AG09309 (cell line): ENCODE results near the gene AGBL3.
"Not testable (repeated sequence)": the region's sequence is repeated elsewhere in the genome, so short reads cannot be mapped to it uniquely, and the experiment has no call there.

Experiments used
- DNase-seq: peaks from one replicate; pipeline ENCODE4 v3.0.0-alpha.2; 2010; ENCODE audit warnings: low read depth
- H3K4me3 ChIP-seq: 2 replicates; pipeline ENCODE4 v1.5.1; 2011; ENCODE audit warnings: mild to moderate bottlenecking, low read depth, low read length, moderate library complexity; ENCODE audit not compliant: control insufficient read depth
- TF ChIP-seq, protein P1 (sequence below): IDR thresholded peaks from 2 replicates; pipeline ENCODE4 v1.5.1; 2011; ENCODE audit warnings: mild to moderate bottlenecking, low read depth, low read length, inconsistent platforms; ENCODE audit not compliant: insufficient read depth, control insufficient read depth; ENCODE audit errors: missing control alignments

The AGBL3 gene

DNA sequence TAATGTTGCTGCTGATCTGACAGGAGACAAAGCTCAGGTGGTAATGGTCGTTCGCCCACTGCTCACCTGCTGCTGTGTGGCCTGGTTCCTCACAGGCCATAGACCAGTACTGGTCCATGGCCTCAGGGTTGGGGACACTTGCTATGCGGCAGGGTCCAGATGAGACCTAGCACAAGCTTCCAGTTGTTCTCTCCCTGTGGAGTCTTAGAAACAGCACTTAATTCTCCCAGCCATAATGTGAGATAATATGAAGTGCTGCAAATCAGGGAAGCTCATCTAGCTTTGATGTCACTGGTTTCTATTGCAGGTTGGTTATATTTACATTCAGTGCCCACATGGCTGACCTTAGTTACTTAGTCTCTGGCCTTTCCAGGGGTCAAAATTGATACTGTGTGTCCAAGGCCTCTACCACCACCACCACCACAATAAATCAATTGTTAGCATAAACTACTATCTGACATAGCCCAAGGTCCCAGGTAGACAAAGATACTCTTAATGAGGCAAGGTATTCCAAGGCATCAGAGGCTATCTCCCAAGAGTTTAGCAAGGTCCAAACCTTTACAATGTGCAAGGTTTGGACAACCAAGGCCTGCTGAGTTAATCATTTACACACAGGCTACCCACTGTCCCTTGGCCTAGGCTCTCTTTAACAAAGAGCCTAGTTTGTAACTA is 11.0 kb downstream of the AGBL3 start:
- no peak overlapping the region for H3K4me3 ChIP-seq
- no peak for DNase-seq
- TF ChIP-seq, protein P1, sequence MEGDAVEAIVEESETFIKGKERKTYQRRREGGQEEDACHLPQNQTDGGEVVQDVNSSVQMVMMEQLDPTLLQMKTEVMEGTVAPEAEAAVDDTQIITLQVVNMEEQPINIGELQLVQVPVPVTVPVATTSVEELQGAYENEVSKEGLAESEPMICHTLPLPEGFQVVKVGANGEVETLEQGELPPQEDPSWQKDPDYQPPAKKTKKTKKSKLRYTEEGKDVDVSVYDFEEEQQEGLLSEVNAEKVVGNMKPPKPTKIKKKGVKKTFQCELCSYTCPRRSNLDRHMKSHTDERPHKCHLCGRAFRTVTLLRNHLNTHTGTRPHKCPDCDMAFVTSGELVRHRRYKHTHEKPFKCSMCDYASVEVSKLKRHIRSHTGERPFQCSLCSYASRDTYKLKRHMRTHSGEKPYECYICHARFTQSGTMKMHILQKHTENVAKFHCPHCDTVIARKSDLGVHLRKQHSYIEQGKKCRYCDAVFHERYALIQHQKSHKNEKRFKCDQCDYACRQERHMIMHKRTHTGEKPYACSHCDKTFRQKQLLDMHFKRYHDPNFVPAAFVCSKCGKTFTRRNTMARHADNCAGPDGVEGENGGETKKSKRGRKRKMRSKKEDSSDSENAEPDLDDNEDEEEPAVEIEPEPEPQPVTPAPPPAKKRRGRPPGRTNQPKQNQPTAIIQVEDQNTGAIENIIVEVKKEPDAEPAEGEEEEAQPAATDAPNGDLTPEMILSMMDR, result no peak

- no peak for DNase-seq
- TF ChIP-seq, protein P1, result no peak
- H3K4me3 ChIP-seq, result no peak overlapping the region
Observed at GRCh38 chr7:134999136-134999535, 12.8 kb downstream of the AGBL3 start.

GRCh38 chr7:135001390-135002165 is 15.3 kb downstream of the AGBL3 start:
- TF ChIP-seq, protein P1, result no peak
- H3K4me3 ChIP-seq, result no peak overlapping the region

DNA sequence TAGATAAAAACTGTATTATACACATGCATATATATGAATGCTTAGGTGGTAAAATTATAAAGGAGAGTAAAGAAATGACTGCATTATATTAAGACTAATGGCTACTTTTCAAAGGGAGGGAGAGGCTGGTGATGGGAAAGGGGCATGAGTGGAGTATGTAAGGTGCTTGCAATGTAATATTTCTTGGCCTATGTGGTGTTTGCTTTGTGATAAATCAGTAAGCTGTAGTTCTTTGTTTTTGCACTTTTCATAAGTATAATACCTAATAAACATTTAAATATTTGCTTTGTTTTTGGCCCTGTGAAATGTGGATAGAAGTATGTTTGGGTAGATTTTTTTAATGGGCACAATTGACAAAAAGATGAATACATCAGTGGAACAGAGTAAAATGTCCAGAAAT is 25.9 kb downstream of the AGBL3 start:
- H3K4me3 ChIP-seq, result no peak overlapping the region
- TF ChIP-seq, protein P1, result no peak
- DNase-seq, result no peak

More at GRCh38 chr7:135001390-135002165, 15.3 kb downstream of the AGBL3 start:
- DNase-seq, result no peak

DNA sequence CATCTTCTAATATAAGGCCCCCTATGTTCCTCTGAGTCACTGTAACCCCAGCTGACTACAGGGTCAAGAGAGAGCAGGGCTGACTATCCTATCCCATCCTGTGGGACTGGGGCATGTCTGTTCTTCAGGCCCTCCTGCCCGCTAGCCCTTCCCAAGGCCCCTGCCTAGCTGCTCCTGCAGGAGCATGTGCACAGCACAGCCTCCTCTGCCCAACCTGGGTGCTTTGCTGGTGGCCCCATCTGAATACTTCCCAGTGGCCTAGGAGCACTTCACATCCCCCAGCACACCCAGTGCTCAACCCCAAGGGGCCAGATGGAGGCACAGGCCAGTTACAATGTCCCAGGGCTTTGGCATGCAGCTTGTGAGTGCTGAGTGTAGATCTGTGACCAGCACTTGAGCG is 37.3 kb downstream of the AGBL3 start:
- TF ChIP-seq, protein P1, result no peak
- DNase-seq, result no peak
- no peak overlapping the region for H3K4me3 ChIP-seq

- H3K4me3 ChIP-seq, result no peak overlapping the region
- TF ChIP-seq, protein P1, result no peak
- no peak for DNase-seq
Observed at GRCh38 chr7:135035252-135035651, 48.9 kb downstream of the AGBL3 start.

DNA sequence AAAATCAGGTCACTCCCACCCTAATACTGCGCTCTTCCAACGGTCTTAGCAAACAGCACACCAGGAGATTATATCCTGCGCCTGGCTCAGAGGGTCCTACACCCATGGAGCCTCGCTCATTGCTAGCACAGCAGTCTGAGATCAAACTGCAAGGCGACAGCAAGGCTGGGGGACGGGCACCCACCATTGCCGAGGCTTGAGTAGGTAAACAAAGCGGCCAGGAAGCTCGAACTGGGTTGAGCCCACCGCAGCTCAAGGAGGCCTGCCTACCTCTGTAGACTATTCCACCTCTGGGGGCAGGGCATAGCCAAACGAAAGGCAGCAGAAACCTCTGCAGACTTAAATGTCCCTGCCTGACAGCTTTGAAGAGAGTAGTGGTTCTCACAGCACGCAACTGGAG is 80.7 kb downstream of the AGBL3 start:
- DNase-seq, H3K4me3 ChIP-seq: not testable (repeated sequence)
